SK-N-SH (cell line): Measurements from ENCODE around the gene UBTD1.

Source experiments
- ELF1 ChIP-seq: IDR thresholded peaks from 2 replicates; pipeline ENCODE4 v1.4.0; 2012
- FOXJ3 ChIP-seq: sonication (generic); formaldehyde crosslinking; IDR thresholded peaks from 2 replicates; pipeline ENCODE4 v1.5.1; 2020; ENCODE audit warnings: mild to moderate bottlenecking, missing genetic modification reagents
- GABPA ChIP-seq: IDR thresholded peaks from 2 replicates; pipeline ENCODE4 v1.4.0; 2012; ENCODE audit warnings: low read depth, mild to moderate bottlenecking
- NFIC ChIP-seq: IDR thresholded peaks from 2 replicates; pipeline ENCODE4 v1.4.0; 2012; ENCODE audit warnings: borderline replicate concordance
- POLR2AphosphoS5 ChIP-seq: IDR thresholded peaks from 2 replicates; pipeline ENCODE4 v1.6.1; 2012; ENCODE audit warnings: low read depth, low read length
- RFX5 ChIP-seq: IDR thresholded peaks from 2 replicates; pipeline ENCODE4 v1.6.1; 2012; ENCODE audit warnings: mild to moderate bottlenecking, improper control_type of control experiment, low read length
- SIN3A ChIP-seq: IDR thresholded peaks from 2 replicates; pipeline ENCODE4 v1.6.1; 2012; ENCODE audit warnings: low read depth, mild to moderate bottlenecking, low read length, moderate library complexity, borderline replicate concordance
- YY1 ChIP-seq: IDR thresholded peaks from 2 replicates; pipeline ENCODE4 v1.4.0; 2012; ENCODE audit warnings: low read depth, mild to moderate bottlenecking
- TF ChIP-seq, protein P1 (sequence below): fragments of 200-600 bp; sonication (generic); IDR thresholded peaks from 2 replicates; pipeline ENCODE4 v1.6.1; 2017; ENCODE audit warnings: antibody characterized with exemption, mild to moderate bottlenecking, moderate library complexity
- TF ChIP-seq, protein P2 (sequence below): IDR thresholded peaks from 2 replicates; pipeline ENCODE4 v1.4.0; 2012; ENCODE audit warnings: low read depth, borderline replicate concordance

DNA sequence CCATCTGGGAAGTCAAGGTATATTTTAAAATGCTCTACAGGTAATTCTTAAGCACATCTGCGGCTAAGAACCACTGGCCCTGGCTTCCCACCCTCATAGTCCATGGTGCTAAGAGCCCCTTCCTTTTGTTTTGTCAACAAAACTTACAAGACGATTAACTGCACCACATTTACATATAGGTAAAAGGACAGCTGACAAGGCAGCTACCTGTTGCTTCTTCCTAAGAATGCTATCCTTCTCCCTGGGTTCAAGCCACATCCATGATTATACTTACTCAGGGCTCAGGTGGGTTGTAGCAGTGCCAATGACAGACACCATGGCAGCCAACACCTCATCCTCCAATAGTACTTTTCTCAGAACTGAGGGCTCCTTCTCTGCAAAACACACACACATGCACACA lies 36.4 kb upstream of the UBTD1 start:
- TF ChIP-seq, protein P1, sequence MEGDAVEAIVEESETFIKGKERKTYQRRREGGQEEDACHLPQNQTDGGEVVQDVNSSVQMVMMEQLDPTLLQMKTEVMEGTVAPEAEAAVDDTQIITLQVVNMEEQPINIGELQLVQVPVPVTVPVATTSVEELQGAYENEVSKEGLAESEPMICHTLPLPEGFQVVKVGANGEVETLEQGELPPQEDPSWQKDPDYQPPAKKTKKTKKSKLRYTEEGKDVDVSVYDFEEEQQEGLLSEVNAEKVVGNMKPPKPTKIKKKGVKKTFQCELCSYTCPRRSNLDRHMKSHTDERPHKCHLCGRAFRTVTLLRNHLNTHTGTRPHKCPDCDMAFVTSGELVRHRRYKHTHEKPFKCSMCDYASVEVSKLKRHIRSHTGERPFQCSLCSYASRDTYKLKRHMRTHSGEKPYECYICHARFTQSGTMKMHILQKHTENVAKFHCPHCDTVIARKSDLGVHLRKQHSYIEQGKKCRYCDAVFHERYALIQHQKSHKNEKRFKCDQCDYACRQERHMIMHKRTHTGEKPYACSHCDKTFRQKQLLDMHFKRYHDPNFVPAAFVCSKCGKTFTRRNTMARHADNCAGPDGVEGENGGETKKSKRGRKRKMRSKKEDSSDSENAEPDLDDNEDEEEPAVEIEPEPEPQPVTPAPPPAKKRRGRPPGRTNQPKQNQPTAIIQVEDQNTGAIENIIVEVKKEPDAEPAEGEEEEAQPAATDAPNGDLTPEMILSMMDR = no peak
- TF ChIP-seq YY1 (no peak), FOXJ3 (CRISPR knock-in tag) (no peak), NFIC (no peak), GABPA (no peak), RFX5 (no peak), POLR2AphosphoS5 (no peak), ELF1 (no peak), SIN3A (no peak)
- TF ChIP-seq, protein P2, sequence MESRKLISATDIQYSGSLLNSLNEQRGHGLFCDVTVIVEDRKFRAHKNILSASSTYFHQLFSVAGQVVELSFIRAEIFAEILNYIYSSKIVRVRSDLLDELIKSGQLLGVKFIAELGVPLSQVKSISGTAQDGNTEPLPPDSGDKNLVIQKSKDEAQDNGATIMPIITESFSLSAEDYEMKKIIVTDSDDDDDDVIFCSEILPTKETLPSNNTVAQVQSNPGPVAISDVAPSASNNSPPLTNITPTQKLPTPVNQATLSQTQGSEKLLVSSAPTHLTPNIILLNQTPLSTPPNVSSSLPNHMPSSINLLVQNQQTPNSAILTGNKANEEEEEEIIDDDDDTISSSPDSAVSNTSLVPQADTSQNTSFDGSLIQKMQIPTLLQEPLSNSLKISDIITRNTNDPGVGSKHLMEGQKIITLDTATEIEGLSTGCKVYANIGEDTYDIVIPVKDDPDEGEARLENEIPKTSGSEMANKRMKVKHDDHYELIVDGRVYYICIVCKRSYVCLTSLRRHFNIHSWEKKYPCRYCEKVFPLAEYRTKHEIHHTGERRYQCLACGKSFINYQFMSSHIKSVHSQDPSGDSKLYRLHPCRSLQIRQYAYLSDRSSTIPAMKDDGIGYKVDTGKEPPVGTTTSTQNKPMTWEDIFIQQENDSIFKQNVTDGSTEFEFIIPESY = no peak
